ENCODE data around the gene TNFRSF8. TPM values are rescaled to one million over a fixed set of nuclear protein-coding genes. Genes with fewer than 3 reads are reported as not detected.

TNFRSF8 gene
- total RNA-seq, 4 donors from 2014 or later: 0.18 to 1.2 (median 0.76) TPM; not detected in 1

DNA sequence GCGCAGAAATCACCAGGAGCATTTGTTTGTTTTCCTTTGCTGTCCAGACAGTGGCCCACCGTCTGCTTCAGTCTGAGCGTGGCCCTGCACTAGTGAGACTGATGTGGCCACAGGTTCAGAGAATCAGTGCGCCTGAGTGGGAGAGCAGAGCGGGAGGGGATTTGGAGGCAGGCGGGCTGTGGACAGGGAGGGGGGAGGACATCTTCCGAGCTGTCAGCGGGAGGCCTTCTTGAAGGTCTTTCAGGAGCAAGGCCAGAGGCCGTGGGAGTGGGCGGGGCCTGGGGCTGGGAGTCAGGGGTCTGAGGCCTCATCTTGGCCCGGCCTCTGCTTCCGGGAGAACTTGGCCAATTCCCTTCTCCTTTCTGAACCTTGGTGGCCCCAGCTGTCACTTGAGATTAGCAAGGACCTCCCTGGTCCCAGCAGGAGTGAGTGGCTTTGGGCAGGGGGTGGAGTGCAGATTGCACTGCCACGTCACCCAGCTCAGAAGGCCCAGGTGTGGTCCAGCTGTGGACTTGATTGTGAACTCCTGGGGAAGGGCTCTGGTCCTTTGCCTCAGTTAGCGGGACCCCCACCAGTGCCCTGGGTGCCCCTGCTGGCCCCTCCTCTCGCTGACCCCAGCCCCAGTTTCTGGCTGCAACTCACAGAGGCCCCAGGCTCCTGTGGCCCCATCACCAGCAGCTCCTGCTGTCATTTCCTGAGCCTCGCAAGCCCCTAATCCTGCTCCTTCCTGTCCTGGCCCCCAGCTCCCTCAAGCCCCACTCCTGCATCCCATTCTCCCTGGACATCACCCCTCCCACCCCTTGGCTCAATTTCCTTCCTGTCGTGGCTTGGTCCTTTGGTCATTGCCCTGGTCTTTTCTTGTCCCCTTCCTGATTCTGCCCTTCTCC lies 112.1 kb downstream of the TNFRSF8 start:
- Histone ChIP-seq H3K4me3 (peak overlapping the region in 1 of 4 donors; percentile 30), H3K36me3 (no peaks in the 10 kb centered on the region), H3K4me1 (peaks cover 24 to 100% (median 48%) of the 10 kb centered on the region in 3 donors), H3K27ac (peak overlapping the region; percentile 44 to 89 (median 78)), H3K9me3 (no peaks in the 10 kb centered on the region), H3K27me3 (peaks cover 0 to 31% (median 0%) of the 10 kb centered on the region in 4 donors)
- no peak for TF ChIP-seq POLR2A (IDR thresholded peaks at IDR 0.05)
- TF ChIP-seq, protein P1, sequence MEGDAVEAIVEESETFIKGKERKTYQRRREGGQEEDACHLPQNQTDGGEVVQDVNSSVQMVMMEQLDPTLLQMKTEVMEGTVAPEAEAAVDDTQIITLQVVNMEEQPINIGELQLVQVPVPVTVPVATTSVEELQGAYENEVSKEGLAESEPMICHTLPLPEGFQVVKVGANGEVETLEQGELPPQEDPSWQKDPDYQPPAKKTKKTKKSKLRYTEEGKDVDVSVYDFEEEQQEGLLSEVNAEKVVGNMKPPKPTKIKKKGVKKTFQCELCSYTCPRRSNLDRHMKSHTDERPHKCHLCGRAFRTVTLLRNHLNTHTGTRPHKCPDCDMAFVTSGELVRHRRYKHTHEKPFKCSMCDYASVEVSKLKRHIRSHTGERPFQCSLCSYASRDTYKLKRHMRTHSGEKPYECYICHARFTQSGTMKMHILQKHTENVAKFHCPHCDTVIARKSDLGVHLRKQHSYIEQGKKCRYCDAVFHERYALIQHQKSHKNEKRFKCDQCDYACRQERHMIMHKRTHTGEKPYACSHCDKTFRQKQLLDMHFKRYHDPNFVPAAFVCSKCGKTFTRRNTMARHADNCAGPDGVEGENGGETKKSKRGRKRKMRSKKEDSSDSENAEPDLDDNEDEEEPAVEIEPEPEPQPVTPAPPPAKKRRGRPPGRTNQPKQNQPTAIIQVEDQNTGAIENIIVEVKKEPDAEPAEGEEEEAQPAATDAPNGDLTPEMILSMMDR (IDR thresholded peaks at IDR 0.05): no peak
- intact Hi-C loops (cut with DNase I): no loop called here
- WGBS, 2 donors: 65 to 81% methylated on average over 8 to 13 of the region's 17 CpGs
- DNase-seq: no peak

DNA sequence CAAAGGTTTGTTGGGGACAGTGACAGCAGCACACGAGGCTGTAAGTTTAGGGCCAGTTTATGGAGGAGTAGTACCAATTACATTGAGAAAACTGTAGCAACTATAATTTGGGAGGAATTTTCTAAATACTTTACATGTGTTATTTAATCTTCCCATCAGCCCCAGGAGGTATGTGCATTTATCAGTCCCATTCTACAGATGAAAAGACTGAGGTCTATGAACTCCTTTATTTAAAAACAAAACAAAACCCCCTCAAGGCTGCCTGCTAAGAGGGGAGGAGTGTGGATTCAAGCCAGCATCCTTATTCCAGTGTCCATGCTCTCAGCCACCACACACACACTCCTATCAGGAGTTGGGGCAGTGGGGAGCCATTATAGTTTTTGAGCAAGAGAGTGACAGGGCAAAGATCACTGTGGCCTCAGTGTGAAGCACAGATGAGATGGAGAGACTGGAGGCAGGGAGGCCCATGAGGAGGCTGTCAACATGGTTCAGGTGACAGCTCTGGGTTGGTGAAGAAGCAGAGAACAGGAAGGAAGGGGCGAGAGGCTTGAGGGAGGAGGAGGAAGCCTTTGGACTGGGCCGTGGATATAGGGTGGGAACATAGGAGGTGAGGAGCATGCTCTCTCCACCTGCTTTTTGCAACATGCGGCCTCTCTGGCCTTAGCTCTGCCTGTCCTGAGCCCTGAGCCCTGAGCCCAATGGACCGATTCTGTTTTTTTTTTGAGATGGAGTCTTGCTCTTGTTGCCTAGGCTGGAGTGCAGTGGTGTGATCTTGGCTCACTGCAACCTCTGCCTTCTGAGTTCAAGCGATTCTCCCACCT lies 113.4 kb downstream of the TNFRSF8 start:
- intact Hi-C loops (cut with DNase I): no loop called here
- H3K27me3 ChIP-seq: peaks cover 0 to 31% (median 0%) of the 10 kb centered on the region in 4 donors
- H3K4me1 ChIP-seq: peaks cover 24 to 100% (median 57%) of the 10 kb centered on the region in 3 donors
- no peak for DNase-seq
- no peak overlapping the region for H3K4me3 ChIP-seq
- H3K27ac ChIP-seq: peak overlapping the region in 3 of 4 donors; percentile 69 to 89 (median 85)
- WGBS, 2 donors: 77 to 82% methylated on average over 6 of the region's 6 CpGs
- H3K9me3 ChIP-seq: no peaks in the 10 kb centered on the region
- no peaks in the 10 kb centered on the region for H3K36me3 ChIP-seq
- TF ChIP-seq POLR2A (IDR thresholded peaks at IDR 0.05): no peak
- TF ChIP-seq, protein P1 (IDR thresholded peaks at IDR 0.05): no peak

DNA sequence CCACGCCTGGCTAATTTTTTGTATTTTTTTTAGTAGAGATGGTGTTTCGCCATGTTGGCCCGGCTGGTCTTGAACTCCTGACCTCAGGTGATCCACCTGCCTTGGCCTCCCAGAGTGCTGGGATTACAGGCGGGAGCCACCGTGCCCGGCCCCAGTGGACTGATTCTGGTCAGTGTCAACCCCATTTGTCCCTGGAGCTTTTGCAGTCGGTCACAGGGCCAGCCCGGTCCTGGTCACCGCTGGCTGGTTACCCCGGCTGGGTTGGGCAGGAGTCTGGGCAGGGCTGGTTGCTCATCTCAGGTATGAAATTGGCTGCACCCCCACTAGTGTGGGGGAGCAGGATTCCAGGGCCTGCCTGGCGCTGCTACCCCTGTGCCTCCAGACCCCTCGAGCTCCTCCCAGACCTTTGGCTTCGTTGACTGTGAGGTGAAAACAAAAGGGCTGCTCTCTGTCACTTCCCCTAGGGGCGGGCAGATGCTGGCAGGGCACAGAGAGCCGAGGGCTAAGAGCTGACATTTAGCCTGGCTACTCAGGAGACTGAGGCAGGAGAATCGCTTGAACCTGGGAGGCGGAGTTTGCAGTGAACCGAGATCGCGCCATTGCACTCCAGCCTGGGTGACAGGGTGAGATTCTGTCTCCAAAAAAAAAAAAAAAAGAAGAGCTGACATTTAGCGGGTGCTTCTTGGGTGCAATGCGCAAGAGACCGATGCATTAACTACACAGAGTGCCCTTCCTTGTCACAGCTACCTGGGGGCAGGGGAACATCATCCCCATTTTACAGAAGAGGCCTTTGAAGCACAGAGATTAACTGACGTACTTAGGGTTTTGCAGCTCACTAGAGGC lies 114.3 kb downstream of the TNFRSF8 start:
- H3K4me3 ChIP-seq: peak overlapping the region in 1 of 4 donors; percentile 21
- H3K36me3 ChIP-seq: no peaks in the 10 kb centered on the region
- TF ChIP-seq POLR2A (IDR thresholded peaks at IDR 0.05): no peak
- TF ChIP-seq, protein P1 (IDR thresholded peaks at IDR 0.05): no peak
- intact Hi-C loops (cut with DNase I): no loop called here
- peaks cover 24 to 100% (median 61%) of the 10 kb centered on the region in 3 donors for H3K4me1 ChIP-seq
- no peaks in the 10 kb centered on the region for H3K9me3 ChIP-seq
- no peak for DNase-seq
- peak overlapping the region; percentile 48 to 89 (median 77) for H3K27ac ChIP-seq
- peaks cover 0 to 31% (median 0%) of the 10 kb centered on the region in 4 donors for H3K27me3 ChIP-seq
- WGBS, 2 donors: 70 to 81% methylated on average over 10 to 11 of the region's 24 CpGs

DNA sequence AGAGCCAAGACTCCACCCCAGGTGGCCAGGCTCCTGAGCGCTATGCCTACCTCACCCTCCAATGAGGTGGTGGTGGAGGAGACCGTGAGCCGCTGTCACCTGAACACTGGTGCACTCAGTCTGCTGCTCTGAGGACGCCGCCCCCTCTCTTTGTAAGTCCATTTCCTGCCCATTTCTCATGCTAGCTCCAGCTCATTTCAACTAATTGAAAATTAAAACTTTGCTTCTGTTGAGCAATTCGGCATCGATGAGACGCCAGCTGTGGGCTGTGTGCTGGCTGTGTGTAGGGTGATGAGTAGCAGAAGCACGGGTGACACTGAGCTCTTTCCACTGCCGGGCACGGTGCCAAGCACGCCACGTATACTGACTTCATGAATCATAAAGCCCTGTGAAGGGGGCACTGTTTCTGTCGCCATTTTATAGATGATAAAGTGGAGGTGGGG lies 114.9 kb downstream of the TNFRSF8 start:
- Histone ChIP-seq H3K4me1 (peaks cover 24 to 100% (median 55%) of the 10 kb centered on the region in 3 donors), H3K36me3 (no peaks in the 10 kb centered on the region), H3K9me3 (no peaks in the 10 kb centered on the region), H3K27me3 (peaks cover 0 to 31% (median 0%) of the 10 kb centered on the region in 4 donors), H3K27ac (peak overlapping the region; percentile 48 to 89 (median 77)), H3K4me3 (peak overlapping the region in 1 of 4 donors; percentile 21)
- no peak for TF ChIP-seq POLR2A (IDR thresholded peaks at IDR 0.05)
- TF ChIP-seq, protein P1 (IDR thresholded peaks at IDR 0.05): no peak
- DNase-seq: no peak
- intact Hi-C loops (cut with DNase I): no loop called here
- WGBS, 2 donors: 24 to 31% methylated on average over 8 to 14 of the region's 14 CpGs

All from esophagus squamous epithelium (tissue), 5 donors.